H1 (cell line): ENCODE results near the gene TMSB15C. TPM values are rescaled to one million over a fixed set of nuclear protein-coding genes. Genes with fewer than 3 reads are reported as not detected.

Experiments used
- CTCF ChIA-PET: fragments of 300-600 bp; sonication (Branson Sonifier 250); formaldehyde crosslinking; loops from one replicate; lab custom pipeline; 2021; ENCODE audit not compliant: partially characterized antibody; lab: Charles Lee
- POLR2A ChIA-PET: fragments of 300-600 bp; sonication (Branson Sonifier 250); formaldehyde crosslinking; loops from one replicate; lab custom pipeline; 2021; ENCODE audit warnings: inconsistent platforms; ENCODE audit not compliant: partially characterized antibody; lab: Charles Lee
- DNase-seq, 2 experiments: peaks; one replicate each; pipeline versions ENCODE4 v3.0.0 to v3.0.0-alpha.2; 2010 to 2022; ENCODE audit warnings: low spot score in 2 of 2, low read depth in 1 of 2, mixed read lengths in 1 of 2
- FAIRE-seq: peaks from 2 replicates; lab custom pipeline; 2011; peaks lifted over from hg19 to GRCh38; lab: Jason Lieb, UNC
- H2AFZ ChIP-seq: 2 replicates; pipeline ENCODE4 v1.8.1; 2012; ENCODE audit warnings: low read length, inconsistent platforms
- H2AK5ac ChIP-seq: 2 replicates; pipeline ENCODE4 v1.6.1; 2013; ENCODE audit warnings: low read depth, low read length
- H2BK120ac ChIP-seq: replicated peaks from 2 replicates; pipeline ENCODE3; 2013; ENCODE audit warnings: low read depth, low read length, inconsistent platforms
- H2BK12ac ChIP-seq: 2 replicates; pipeline ENCODE4 v1.6.1; 2013; ENCODE audit warnings: low read depth, low read length
- H2BK15ac ChIP-seq: 2 replicates; pipeline ENCODE4 v1.6.1; 2013; ENCODE audit warnings: low read length
- H2BK20ac ChIP-seq: 2 replicates; pipeline ENCODE4 v1.6.1; 2013; ENCODE audit warnings: low read length
- H2BK5ac ChIP-seq: 2 replicates; pipeline ENCODE4 v1.6.1; 2013; ENCODE audit warnings: low read depth, low read length
- H3K14ac ChIP-seq: 2 replicates; pipeline ENCODE4 v1.6.1; 2013; ENCODE audit warnings: inconsistent platforms; ENCODE audit not compliant: insufficient read length
- H3K18ac ChIP-seq: 2 replicates; pipeline ENCODE4 v1.6.1; 2013; ENCODE audit warnings: low read length; ENCODE audit errors: extremely low read depth
- H3K23ac ChIP-seq: 2 replicates; pipeline ENCODE4 v1.6.1; 2013; ENCODE audit warnings: inconsistent platforms; ENCODE audit not compliant: insufficient read length
- H3K23me2 ChIP-seq: 2 replicates; pipeline ENCODE4 v1.6.1; 2013; ENCODE audit warnings: low read depth, low read length
- H3K27ac ChIP-seq: 2 replicates; pipeline ENCODE4 v1.6.1; 2011; ENCODE audit warnings: low read depth, low read length, inconsistent platforms
- H3K27me3 ChIP-seq, 4 experiments: replicated peaks in 1 of 4; 1 replicate in 1 of 4; 2 replicates in 3 of 4; pipeline versions ENCODE4 v1.6.1 to v1.8.1; 2011 to 2013; ENCODE audit warnings: low read length in 3 of 4, mild to moderate bottlenecking in 3 of 4, inconsistent platforms in 2 of 4, mixed read lengths in 2 of 4, moderate library complexity in 1 of 4; ENCODE audit not compliant: control insufficient read depth in 3 of 4, insufficient read depth in 3 of 4; ENCODE audit errors: extremely low read depth in 1 of 4
- H3K36me3 ChIP-seq, 4 experiments: 2 replicates each; pipeline versions ENCODE4 v1.6.1 to v1.8.1; 2011 to 2013; ENCODE audit warnings: mild to moderate bottlenecking in 4 of 4, low read length in 3 of 4, moderate library complexity in 2 of 4, control low read depth in 1 of 4, inconsistent platforms in 1 of 4; ENCODE audit not compliant: insufficient read depth in 4 of 4, control insufficient read depth in 2 of 4
- H3K4ac ChIP-seq: replicated peaks from 2 replicates; pipeline ENCODE3; 2013; ENCODE audit warnings: low read length, low read depth, mixed read lengths, inconsistent platforms; ENCODE audit not compliant: insufficient read length
- H3K4me1 ChIP-seq, 4 experiments: replicated peaks in 1 of 4; 1 replicate in 1 of 4; 2 replicates in 3 of 4; pipeline versions ENCODE4 v1.6.1 to v1.8.1; 2011 to 2013; ENCODE audit warnings: low read length in 3 of 4, inconsistent platforms in 2 of 4, mixed read lengths in 1 of 4; ENCODE audit not compliant: insufficient read depth in 4 of 4, control insufficient read depth in 3 of 4
- H3K4me2 ChIP-seq, 2 experiments: 2 replicates each; pipeline versions ENCODE4 v1.6.1 to v1.8.1; 2011 to 2013; ENCODE audit warnings: low read depth in 2 of 2, low read length in 2 of 2, control low read depth in 1 of 2, inconsistent platforms in 1 of 2, mild to moderate bottlenecking in 1 of 2; ENCODE audit not compliant: insufficient read depth in 1 of 2
- H3K4me3 ChIP-seq, 4 experiments: fragments of 200-600, 300-600 bp in 1 of 4; sonication (generic), shearing (Covaris generic), sonication (Bioruptor Twin) in 1 of 4; 2 replicates each; pipeline versions ENCODE4 v1.5.1 to v1.8.1; 2011 to 2016; ENCODE audit warnings: low read length in 4 of 4, low read depth in 3 of 4, control low read depth in 2 of 4, inconsistent platforms in 2 of 4, mild to moderate bottlenecking in 2 of 4, mixed read lengths in 1 of 4, moderate library complexity in 1 of 4; ENCODE audit not compliant: insufficient read depth in 2 of 4; ENCODE audit errors: extremely low read depth in 1 of 4
- H3K56ac ChIP-seq: replicated peaks from 2 replicates; pipeline ENCODE3; 2013; ENCODE audit warnings: low read depth, mild to moderate bottlenecking, mixed read lengths, low read length, inconsistent platforms; ENCODE audit not compliant: insufficient read length
- H3K79me1 ChIP-seq: 2 replicates; pipeline ENCODE4 v1.6.1; 2013; ENCODE audit warnings: low read depth, low read length, control low read depth
- H3K79me2 ChIP-seq, 2 experiments: 2 replicates each; pipeline versions ENCODE4 v1.6.1 to v1.8.1; 2012 to 2013; ENCODE audit warnings: low read length in 2 of 2, mild to moderate bottlenecking in 2 of 2, inconsistent platforms in 1 of 2; ENCODE audit not compliant: insufficient read depth in 2 of 2, control insufficient read depth in 1 of 2
- H3K9ac ChIP-seq, 4 experiments: replicated peaks in 1 of 4; 1 replicate in 1 of 4; 2 replicates in 3 of 4; pipeline versions ENCODE4 v1.6.1 to v1.8.1; 2011 to 2013; ENCODE audit warnings: low read depth in 3 of 4, low read length in 3 of 4, control low read depth in 2 of 4, mild to moderate bottlenecking in 2 of 4, moderate library complexity in 2 of 4, inconsistent platforms in 1 of 4; ENCODE audit errors: extremely low read depth in 1 of 4
- H3K9me3 ChIP-seq, 2 experiments: 2 replicates each; pipeline versions ENCODE4 v1.6.1 to v1.8.1; 2012 to 2013; ENCODE audit warnings: mild to moderate bottlenecking in 2 of 2, moderate library complexity in 2 of 2, control low read depth in 1 of 2, inconsistent platforms in 1 of 2, low read depth in 1 of 2, low read length in 1 of 2, mixed read lengths in 1 of 2; ENCODE audit not compliant: insufficient read depth in 2 of 2
- H4K20me1 ChIP-seq, 2 experiments: replicated peaks in 1 of 2; 2 replicates each; pipeline versions ENCODE3 to v1.8.1; 2011 to 2013; ENCODE audit warnings: inconsistent platforms in 2 of 2, low read length in 2 of 2, mild to moderate bottlenecking in 1 of 2; ENCODE audit not compliant: insufficient read depth in 2 of 2, control insufficient read depth in 1 of 2
- H4K5ac ChIP-seq: 2 replicates; pipeline ENCODE4 v1.6.1; 2013; ENCODE audit warnings: low read length, low read depth, mixed read lengths, inconsistent platforms; ENCODE audit not compliant: insufficient read length
- H4K8ac ChIP-seq: 2 replicates; pipeline ENCODE4 v1.8.0; 2013; ENCODE audit warnings: mild to moderate bottlenecking, moderate library complexity, low read length, inconsistent platforms; ENCODE audit not compliant: insufficient read depth; ENCODE audit errors: extremely low read depth
- H4K91ac ChIP-seq: replicated peaks from 2 replicates; pipeline ENCODE3; 2013; ENCODE audit warnings: low read length, mixed read lengths, inconsistent platforms; ENCODE audit not compliant: insufficient read length
- CTCF ChIP-seq, 3 experiments: IDR thresholded peaks; 1 replicate in 2 of 3; 2 replicates in 1 of 3; pipeline versions ENCODE4 v1.5.1 to v1.6.1; 2011; ENCODE audit warnings: low read length in 3 of 3, mild to moderate bottlenecking in 3 of 3, inconsistent platforms in 2 of 3, low read depth in 1 of 3, moderate library complexity in 1 of 3; ENCODE audit not compliant: insufficient read depth in 1 of 3; ENCODE audit errors: control extremely low read depth in 1 of 3
- EGR1 ChIP-seq: IDR thresholded peaks from 2 replicates; pipeline ENCODE4 v1.6.1; 2011; ENCODE audit warnings: low read depth, low read length, borderline replicate concordance
- EP300 ChIP-seq, 2 experiments: IDR thresholded peaks; 1 replicate in 1 of 2; 2 replicates in 1 of 2; pipeline ENCODE4 v1.6.1; 2011 to 2012; ENCODE audit warnings: low read depth in 2 of 2, low read length in 2 of 2, mild to moderate bottlenecking in 2 of 2, borderline replicate concordance in 1 of 2, inconsistent platforms in 1 of 2, moderate library complexity in 1 of 2
- KDM1A ChIP-seq: fragments of 200-600, 300-600 bp; sonication (generic); IDR thresholded peaks from 2 replicates; pipeline ENCODE4 v1.7.1; 2016; ENCODE audit warnings: mild to moderate bottlenecking, low read length, borderline replicate concordance
- NRF1 ChIP-seq: IDR thresholded peaks from 2 replicates; pipeline ENCODE4 v1.6.1; 2011; ENCODE audit warnings: mild to moderate bottlenecking, low read depth, low read length, improper control_type of control experiment
- RNF2 ChIP-seq: fragments of 200-900, 300-1000 bp; sonication (generic); IDR thresholded peaks from 2 replicates; pipeline ENCODE4 v1.7.1; 2016; ENCODE audit warnings: borderline replicate concordance, low read depth, mild to moderate bottlenecking, antibody characterized with exemption, low read length; ENCODE audit not compliant: poor library complexity, severe bottlenecking; ENCODE audit errors: missing control alignments
- SIX5 ChIP-seq: IDR thresholded peaks from 2 replicates; pipeline ENCODE4 v1.6.1; 2011; ENCODE audit warnings: mild to moderate bottlenecking, low read depth, low read length
- SP1 ChIP-seq: IDR thresholded peaks from 2 replicates; pipeline ENCODE4 v1.6.1; 2011; ENCODE audit warnings: low read depth, low read length
- SUZ12 ChIP-seq: fragments of 200-600 bp; sonication (generic); IDR thresholded peaks from 2 replicates; pipeline ENCODE4 v1.6.1; 2012; ENCODE audit warnings: mild to moderate bottlenecking, inconsistent platforms, low read length, moderate library complexity, mixed read lengths
- TCF12 ChIP-seq: IDR thresholded peaks from 2 replicates; pipeline ENCODE4 v1.6.1; 2011; ENCODE audit warnings: low read depth, mild to moderate bottlenecking, low read length
- WGBS, 2 experiments: shearing (Covaris generic) in 1 of 2; methylation state at CpG; one replicate each; pipeline versions ENCODE4 v1.1.6 to v1.1.7; 2013 to 2015; ENCODE audit warnings: low lambda C conversion rate in 2 of 2, mixed read lengths in 2 of 2, inconsistent platforms in 1 of 2, low coverage in 1 of 2, missing lambda C conversion rate in 1 of 2; ENCODE audit not compliant: insufficient replicate concordance in 2 of 2, insufficient coverage in 1 of 2, insufficient read length in 1 of 2; ENCODE audit errors: extremely low coverage in 1 of 2, missing lambda C conversion rate in 1 of 2; 5-methylcytosine and 5-hydroxymethylcytosine counted together
- polyA plus RNA-seq, 7 experiments: library from polyadenylated mRNA; depleted of rRNA in 3 of 7; stranded (reverse) in 5 of 7; unstranded in 2 of 7; fragments of >200 nt in 5 of 7; fragments of 200-250 nt in 2 of 7; gene quantifications; 1 replicate in 5 of 7; 2 replicates in 1 of 7; 4 replicates in 1 of 7; pipeline versions ENCODE4 v1.2.1 to v1.2.3, GENCODE V29; 2011 to 2013; ENCODE audit warnings: missing spikeins in 2 of 7, mixed read lengths in 2 of 7
- total RNA-seq: library from RNA; stranded (reverse); fragmentation: NEBNext Ultra II Directional; extraction: Animal tissue kit (Norgen Biotek cat#: 25700); gene quantifications from 2 replicates; pipeline ENCODE4 v1.2.1, GENCODE V29; 2021

The TMSB15C gene
- total and polyA plus RNA-seq, 2 of the 8 experiments (the other 6 are each of a cell fraction or from before 2014, with no cell fraction given), result 1.5 to 2.6 TPM

- H2BK5ac ChIP-seq, result no peak within 1 kb of the TSS
- 91% methylated on average over 10 of the region's 39 CpGs; no CpG with 5 or more reads in 1 of the 2 experiments for WGBS, 2 experiments
- no peak within 1 kb of the TSS for H2BK20ac ChIP-seq
- FAIRE-seq (no peak), DNase-seq (no peak)
- no peak within 1 kb of the TSS for H2AK5ac ChIP-seq
- H4K8ac ChIP-seq, result no peak within 1 kb of the TSS
- H3K79me2 ChIP-seq, result no peaks in the 10 kb centered on the region
- H3K4me3 ChIP-seq, result no peak within 1 kb of the TSS
- no peak within 1 kb of the TSS for H2BK120ac ChIP-seq
- no peak within 1 kb of the TSS for H4K91ac ChIP-seq
- no peak within 1 kb of the TSS for H2AFZ ChIP-seq
- no peak within 1 kb of the TSS for H3K23ac ChIP-seq
- H3K27me3 ChIP-seq, result no peaks in the 10 kb centered on the region
- H3K14ac ChIP-seq, result no peak within 1 kb of the TSS
- H2BK12ac ChIP-seq, result no peak within 1 kb of the TSS
- no peaks in the 10 kb centered on the region for H3K4me1 ChIP-seq
- no peak within 1 kb of the TSS for H3K56ac ChIP-seq
- H3K18ac ChIP-seq, result no peak within 1 kb of the TSS
- H2BK15ac ChIP-seq, result no peak within 1 kb of the TSS
- no peaks in the 10 kb centered on the region for H3K9me3 ChIP-seq
- H3K79me1 ChIP-seq, result no peaks in the 10 kb centered on the region
- no peaks in the 10 kb centered on the region for H3K36me3 ChIP-seq
- H4K5ac ChIP-seq, result no peak within 1 kb of the TSS
- H3K9ac ChIP-seq, result no peak within 1 kb of the TSS
- no peak within 1 kb of the TSS for H3K27ac ChIP-seq
- ChIA-PET CTCF (no interaction called here), POLR2A (interaction anchor here (0.7 kb wide), 1 partner anchor 116 kb away, joined by 4 read pairs; no protein-coding TSS in a partner anchor)
- no peaks in the 10 kb centered on the region for H3K23me2 ChIP-seq
- no peak within 1 kb of the TSS for H3K4ac ChIP-seq
- no peak within 1 kb of the TSS for H3K4me2 ChIP-seq
- no peaks in the 10 kb centered on the region for H4K20me1 ChIP-seq
- TF ChIP-seq SIX5, result no peak
- no peak for TF ChIP-seq RNF2
- TF ChIP-seq TCF12, result no peak
- no peak for TF ChIP-seq SP1
- no peak for TF ChIP-seq CTCF (IDR thresholded peaks at IDR 0.05; ENCODE audit: control extremely low read depth in 1 of 3, insufficient read depth in 1 of 3, low read depth in 1 of 3, low read length in 3 of 3)
- no peak for TF ChIP-seq EGR1
- TF ChIP-seq EP300 (IDR thresholded peaks at IDR 0.05; ENCODE audit: borderline replicate concordance in 1 of 2, low read depth in 2 of 2, low read length in 2 of 2), result no peak
- no peak for TF ChIP-seq SUZ12
- TF ChIP-seq NRF1, result no peak
- no peak for TF ChIP-seq KDM1A
Measured at GRCh38 chrX:104039689-104040505, 36.1 kb downstream of the TMSB15C start, which contains the start of gene H2BW2. Gene H2BW2, plus strand, starts transcription at chrX:104039956. Its CDS starts 39 bp downstream, at chrX:104039995.
